GM18907 (cell line): Measurements from ENCODE around the gene MSI2.

Experiments
- ATAC-seq: cut with Tn5 transposase; IDR thresholded peaks from one replicate; pipeline ENCODE4 v1.9.1; 2021; ENCODE audit warnings: mild to moderate bottlenecking, moderate library complexity; ENCODE audit not compliant: unreplicated experiment

The MSI2 gene

GRCh38 chr17:57561072-57561861 lies 304.9 kb downstream of the MSI2 start:
- no peak for ATAC-seq

GRCh38 chr17:57562184-57562698 lies 305.9 kb downstream of the MSI2 start:
- no peak for ATAC-seq

GRCh38 chr17:57563958-57564357 lies 307.6 kb downstream of the MSI2 start:
- ATAC-seq: no peak

- no peak for ATAC-seq
Measured at GRCh38 chr17:57565176-57565575, 308.9 kb downstream of the MSI2 start.

- ATAC-seq: no peak
Measured at GRCh38 chr17:57566721-57567120, 310.4 kb downstream of the MSI2 start.

- no peak for ATAC-seq
Measured at GRCh38 chr17:57567251-57567650, 310.9 kb downstream of the MSI2 start.

GRCh38 chr17:57568340-57568739 lies 312.0 kb downstream of the MSI2 start:
- no peak for ATAC-seq

- ATAC-seq: no peak
Measured at GRCh38 chr17:57569021-57569420, 312.7 kb downstream of the MSI2 start.

GRCh38 chr17:57569853-57570252 lies 313.5 kb downstream of the MSI2 start:
- no peak for ATAC-seq

GRCh38 chr17:57570724-57571344 lies 314.5 kb downstream of the MSI2 start:
- no peak for ATAC-seq

- ATAC-seq: no peak
Measured at GRCh38 chr17:57572062-57572461, 315.7 kb downstream of the MSI2 start.

- ATAC-seq: no peak
Measured at GRCh38 chr17:57572600-57572999, 316.3 kb downstream of the MSI2 start.

GRCh38 chr17:57574040-57574513 lies 317.8 kb downstream of the MSI2 start:
- no peak for ATAC-seq

- no peak for ATAC-seq
Measured at GRCh38 chr17:57576744-57577143, 320.4 kb downstream of the MSI2 start.

GRCh38 chr17:57577751-57578607 lies 321.7 kb downstream of the MSI2 start:
- no peak for ATAC-seq

GRCh38 chr17:57578608-57579225 lies 322.4 kb downstream of the MSI2 start:
- no peak for ATAC-seq

- no peak for ATAC-seq
Measured at GRCh38 chr17:57579245-57579644, 322.9 kb downstream of the MSI2 start.

GRCh38 chr17:57580055-57580739 lies 323.9 kb downstream of the MSI2 start:
- ATAC-seq: no peak

- no peak for ATAC-seq
Measured at GRCh38 chr17:57582881-57583756, 326.8 kb downstream of the MSI2 start.
